ENCODE results near the gene PYM1.

PYM1 gene

DNA sequence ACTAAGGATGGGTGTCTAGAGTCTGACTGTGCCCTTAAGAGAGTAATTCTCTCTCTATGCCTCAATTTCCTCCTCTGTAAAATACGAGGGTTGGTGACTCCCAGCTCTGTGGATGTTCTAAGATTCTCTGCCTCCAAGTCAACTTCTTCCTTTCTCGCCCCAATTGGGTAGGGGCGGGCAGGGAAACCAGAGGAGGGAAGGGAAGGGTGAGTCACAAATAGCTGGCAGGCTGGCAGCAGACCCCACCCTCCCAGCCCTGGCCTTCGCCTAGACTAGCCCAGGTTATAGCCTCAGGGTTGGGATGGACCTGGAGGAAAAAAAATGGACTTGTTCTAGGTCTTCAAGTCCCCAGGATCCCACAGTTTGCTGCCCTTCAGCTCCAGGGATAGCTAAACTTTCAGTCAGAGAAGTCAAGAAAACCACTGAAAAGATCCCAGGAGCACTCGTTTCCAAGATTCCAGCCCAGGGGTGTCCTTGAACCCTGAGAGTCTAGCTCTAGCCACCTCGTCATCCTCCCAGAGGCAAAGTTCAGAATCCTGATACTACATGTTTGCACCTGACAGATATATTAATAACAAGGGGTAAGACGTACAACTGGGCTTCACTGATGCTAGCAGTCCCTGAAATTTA is 5.6 kb upstream of the PYM1 start:
- no peak overlapping the region for H3K4me3 ChIP-seq (ENCODE audit: low read depth, low read length)
- DNase-seq (ENCODE audit: low read depth) = no peak
- TF ChIP-seq, protein P1, sequence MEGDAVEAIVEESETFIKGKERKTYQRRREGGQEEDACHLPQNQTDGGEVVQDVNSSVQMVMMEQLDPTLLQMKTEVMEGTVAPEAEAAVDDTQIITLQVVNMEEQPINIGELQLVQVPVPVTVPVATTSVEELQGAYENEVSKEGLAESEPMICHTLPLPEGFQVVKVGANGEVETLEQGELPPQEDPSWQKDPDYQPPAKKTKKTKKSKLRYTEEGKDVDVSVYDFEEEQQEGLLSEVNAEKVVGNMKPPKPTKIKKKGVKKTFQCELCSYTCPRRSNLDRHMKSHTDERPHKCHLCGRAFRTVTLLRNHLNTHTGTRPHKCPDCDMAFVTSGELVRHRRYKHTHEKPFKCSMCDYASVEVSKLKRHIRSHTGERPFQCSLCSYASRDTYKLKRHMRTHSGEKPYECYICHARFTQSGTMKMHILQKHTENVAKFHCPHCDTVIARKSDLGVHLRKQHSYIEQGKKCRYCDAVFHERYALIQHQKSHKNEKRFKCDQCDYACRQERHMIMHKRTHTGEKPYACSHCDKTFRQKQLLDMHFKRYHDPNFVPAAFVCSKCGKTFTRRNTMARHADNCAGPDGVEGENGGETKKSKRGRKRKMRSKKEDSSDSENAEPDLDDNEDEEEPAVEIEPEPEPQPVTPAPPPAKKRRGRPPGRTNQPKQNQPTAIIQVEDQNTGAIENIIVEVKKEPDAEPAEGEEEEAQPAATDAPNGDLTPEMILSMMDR (IDR thresholded peaks at IDR 0.05; ENCODE audit: low read depth, low read length, missing control alignments) = no peak

DNA sequence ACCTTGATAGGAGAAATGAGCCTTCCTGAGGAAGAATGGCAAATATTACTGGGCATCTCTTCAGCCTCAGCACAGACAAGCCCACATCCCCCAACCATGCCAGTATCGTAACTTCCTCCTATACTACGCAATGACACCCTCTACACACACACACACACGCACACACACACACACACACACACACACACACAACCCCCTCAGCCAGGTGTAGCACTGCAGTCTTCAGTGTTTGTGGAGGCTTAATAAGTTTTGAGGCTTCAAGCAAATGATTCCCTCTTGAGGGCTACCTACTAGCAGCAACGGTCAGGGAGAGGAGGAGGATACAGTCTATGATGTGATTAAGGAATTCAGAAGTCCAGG is 4.8 kb upstream of the PYM1 start:
- no peak for DNase-seq (ENCODE audit: low read depth)
- H3K4me3 ChIP-seq (ENCODE audit: low read depth, low read length) = peak overlapping the region; percentile 82
- TF ChIP-seq, protein P1 (IDR thresholded peaks at IDR 0.05; ENCODE audit: low read depth, low read length, missing control alignments) = no peak

DNA sequence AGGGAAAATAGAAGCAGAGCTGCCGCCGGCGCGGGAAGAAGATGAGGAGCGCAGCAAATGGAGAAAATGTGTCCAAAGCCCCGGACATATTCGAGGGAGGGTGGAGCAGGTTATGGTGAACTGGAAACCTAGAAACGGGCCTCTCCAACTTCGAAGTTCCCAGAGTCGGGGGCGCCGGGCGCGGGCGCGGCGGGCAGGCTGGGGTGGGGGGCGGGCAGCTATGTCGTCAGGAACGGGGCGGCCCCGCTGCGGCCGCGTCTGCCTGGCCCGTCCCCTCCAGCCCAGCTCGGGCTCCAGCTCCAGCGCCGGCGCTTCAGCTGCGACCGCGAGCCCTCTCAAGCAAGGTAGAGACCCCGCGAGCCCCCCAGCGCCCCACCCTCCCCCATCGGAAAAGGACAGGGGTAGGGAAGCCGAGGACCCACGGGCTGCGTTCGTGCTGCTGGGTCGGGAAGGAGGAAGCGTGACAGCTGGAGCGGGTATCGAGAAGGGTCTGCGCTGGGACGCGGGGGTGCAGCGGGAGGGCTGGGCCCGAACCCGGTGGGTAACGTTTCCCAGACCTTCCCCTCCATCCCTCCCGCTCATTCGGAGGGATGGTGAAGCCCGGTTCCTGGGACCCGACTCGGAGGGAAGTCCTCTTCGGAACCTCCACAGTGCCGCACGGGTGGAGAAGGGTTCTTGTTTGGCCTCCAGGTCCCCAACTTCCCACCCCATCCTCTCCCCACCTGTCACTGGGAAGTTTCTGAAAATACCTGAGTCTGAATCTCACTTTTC is 4.3 kb upstream of the PYM1 start:
- TF ChIP-seq, protein P1 (IDR thresholded peaks at IDR 0.05; ENCODE audit: low read depth, low read length, missing control alignments) = no peak
- peak overlapping the region; percentile 82 for H3K4me3 ChIP-seq (ENCODE audit: low read depth, low read length)
- no peak for DNase-seq (ENCODE audit: low read depth)

DNA sequence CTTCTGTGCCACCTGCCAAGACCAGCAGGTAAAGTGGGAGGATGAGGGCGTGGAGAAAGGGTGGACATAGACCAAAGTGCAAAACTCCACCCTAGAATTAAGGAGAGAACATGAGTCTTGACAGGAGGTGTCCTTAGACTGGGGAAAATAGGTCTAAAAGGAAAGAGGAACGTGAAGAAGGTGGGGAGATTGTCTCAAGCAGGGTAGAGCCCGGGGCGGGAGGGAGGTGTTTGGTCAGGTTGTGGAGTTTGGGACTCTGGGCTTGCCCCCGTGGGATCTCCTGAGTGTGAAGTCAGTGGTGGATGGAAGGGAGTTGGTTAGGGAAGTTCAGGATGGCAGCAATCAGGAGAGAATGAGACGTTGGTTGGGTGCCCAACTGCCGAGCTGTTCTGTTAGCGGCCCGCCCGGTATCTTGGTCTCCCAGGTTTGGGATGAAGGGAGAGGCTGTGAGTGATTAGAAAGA is 3.7 kb upstream of the PYM1 start:
- no peak for DNase-seq (ENCODE audit: low read depth)
- peak overlapping the region; percentile 82 for H3K4me3 ChIP-seq (ENCODE audit: low read depth, low read length)
- TF ChIP-seq, protein P1 (IDR thresholded peaks at IDR 0.05; ENCODE audit: low read depth, low read length, missing control alignments) = no peak

DNA sequence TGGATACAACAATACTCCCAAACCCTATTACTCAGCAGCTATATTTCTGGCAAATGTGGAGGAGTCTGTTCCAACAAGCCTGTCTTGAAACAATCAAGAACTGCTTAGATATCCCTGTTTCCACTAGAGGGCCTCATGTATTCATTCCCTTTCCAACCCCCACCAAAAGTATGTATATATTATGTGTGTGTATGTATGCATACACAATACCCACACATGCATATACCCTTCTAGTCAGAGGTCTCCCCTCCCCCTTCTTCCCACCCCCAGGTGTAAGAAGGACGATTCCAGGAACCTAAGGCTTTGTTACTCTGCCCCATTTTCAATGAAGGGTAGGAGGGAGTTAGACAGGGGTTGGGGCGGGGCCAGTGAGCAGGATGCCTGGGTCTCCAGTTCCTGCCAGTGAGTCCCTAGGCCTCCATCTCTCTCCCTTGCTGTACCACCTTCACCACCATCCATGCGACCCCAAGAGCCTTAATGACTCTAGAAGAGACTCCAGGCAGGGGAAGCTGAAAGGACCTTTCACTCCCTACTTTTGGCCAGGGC is 3.1 kb upstream of the PYM1 start, which contains the start of gene DGKA:
TSS of gene DGKA (plus strand) at position 392 of the 546 bp plus-strand sequence. CDS start 5,342 bp downstream, outside the sequence.
- TF ChIP-seq, protein P1 (IDR thresholded peaks at IDR 0.05; ENCODE audit: low read depth, low read length, missing control alignments) = peak; percentile 75
- H3K4me3 ChIP-seq (ENCODE audit: low read depth, low read length) = peak within 1 kb of the TSS; percentile 82
- DNase-seq (ENCODE audit: low read depth) = no peak

DNA sequence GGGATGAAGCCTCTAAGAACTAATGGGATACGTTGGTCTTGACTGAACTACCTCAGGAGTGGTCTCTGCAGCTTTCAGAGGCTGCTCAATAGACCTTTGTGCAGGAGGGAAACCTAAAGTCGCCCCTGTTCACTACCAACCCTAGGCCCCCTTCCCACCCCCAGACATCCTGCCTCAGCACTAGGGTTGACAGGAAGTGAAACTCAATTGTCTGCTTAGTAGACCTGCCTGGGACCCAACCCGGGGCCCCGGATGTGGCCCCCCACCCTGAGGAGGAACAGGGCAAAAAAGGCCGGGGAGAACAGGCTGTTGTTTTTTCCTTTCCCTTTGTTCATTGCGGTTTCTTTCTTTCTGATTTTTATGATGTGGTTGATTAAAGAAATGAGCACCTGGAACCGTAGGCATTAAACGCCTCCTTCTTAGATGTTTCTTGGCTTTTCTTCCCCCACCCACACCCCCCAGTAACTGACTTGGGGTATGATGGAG is 1.7 kb upstream of the PYM1 start:
- peak; percentile 79 for DNase-seq (ENCODE audit: low read depth)
- peak overlapping the region; percentile 70 for H3K4me3 ChIP-seq (ENCODE audit: low read depth, low read length)
- TF ChIP-seq, protein P1 (IDR thresholded peaks at IDR 0.05; ENCODE audit: low read depth, low read length, missing control alignments) = no peak

All from GM12864 (cell line).